ENCODE results near the gene MRPS11. TPM values are rescaled to one million over a fixed set of nuclear protein-coding genes. Genes with fewer than 3 reads are reported as not detected.

MRPS11 gene
- total and polyA plus RNA-seq, 2 experiments from 2014 or later: 28.5 to 67.8 TPM

GRCh38 chr15:88440021-88440420 is 27.5 kb upstream of the MRPS11 start:
- 76% methylated on average over 1 of the region's 1 CpG for WGBS (ENCODE audit: low lambda C conversion rate, missing lambda C conversion rate)
- Histone ChIP-seq H2AFZ (no peak overlapping the region), H3K79me2 (no peaks in the 10 kb centered on the region), H3K4me2 (no peak overlapping the region), H3K9me2 (replicated peaks; ENCODE audit: insufficient read depth) (no peaks in the 10 kb centered on the region), H3K36me3 (replicated peaks; ENCODE audit: insufficient read depth, low read depth) (no peaks in the 10 kb centered on the region), H4K20me1 (ENCODE audit: insufficient read depth, poor library complexity, severe bottlenecking) (no peaks in the 10 kb centered on the region), H3K27ac (no peak overlapping the region), H3K9me3 (ENCODE audit: low read depth) (no peaks in the 10 kb centered on the region), H3K27me3 (no peaks in the 10 kb centered on the region), H3K4me3 (no peak overlapping the region), H3K4me1 (ENCODE audit: insufficient read depth) (no peaks in the 10 kb centered on the region)
- no peak for DNase-seq (ENCODE audit: low spot score)
- TF ChIP-seq EZH2phosphoT487 (IDR thresholded peaks at IDR 0.05; ENCODE audit: low read depth, severe bottlenecking, unreplicated experiment) (no peak), EZH2 (IDR thresholded peaks at IDR 0.05; ENCODE audit: borderline replicate concordance) (no peak), CTCF (IDR thresholded peaks at IDR 0.05; ENCODE audit: poor library complexity) (no peak)

GRCh38 chr15:88441076-88441730 is 26.3 kb upstream of the MRPS11 start:
- TF ChIP-seq CTCF (IDR thresholded peaks at IDR 0.05; ENCODE audit: poor library complexity): no peak
- TF ChIP-seq EZH2phosphoT487 (IDR thresholded peaks at IDR 0.05; ENCODE audit: low read depth, severe bottlenecking, unreplicated experiment): no peak
- TF ChIP-seq EZH2 (IDR thresholded peaks at IDR 0.05; ENCODE audit: borderline replicate concordance): no peak
- no peak overlapping the region for H3K4me3 ChIP-seq
- H3K4me1 ChIP-seq (ENCODE audit: insufficient read depth): no peaks in the 10 kb centered on the region
- H3K36me3 ChIP-seq (replicated peaks; ENCODE audit: insufficient read depth, low read depth): no peaks in the 10 kb centered on the region
- no peak for DNase-seq (ENCODE audit: low spot score)
- H3K9me2 ChIP-seq (replicated peaks; ENCODE audit: insufficient read depth): no peaks in the 10 kb centered on the region
- H3K79me2 ChIP-seq: no peaks in the 10 kb centered on the region
- H2AFZ ChIP-seq: no peak overlapping the region
- no peak overlapping the region for H3K27ac ChIP-seq
- 73% methylated on average over 2 of the region's 2 CpGs for WGBS (ENCODE audit: low lambda C conversion rate, missing lambda C conversion rate)
- no peaks in the 10 kb centered on the region for H4K20me1 ChIP-seq (ENCODE audit: insufficient read depth, poor library complexity, severe bottlenecking)
- no peaks in the 10 kb centered on the region for H3K27me3 ChIP-seq
- no peaks in the 10 kb centered on the region for H3K9me3 ChIP-seq (ENCODE audit: low read depth)
- no peak overlapping the region for H3K4me2 ChIP-seq

GRCh38 chr15:88447206-88447605 is 20.3 kb upstream of the MRPS11 start:
- no peaks in the 10 kb centered on the region for H3K27me3 ChIP-seq
- H3K79me2 ChIP-seq: no peaks in the 10 kb centered on the region
- no peak overlapping the region for H3K27ac ChIP-seq
- H2AFZ ChIP-seq: no peak overlapping the region
- DNase-seq (ENCODE audit: low spot score): no peak
- no peak for TF ChIP-seq EZH2phosphoT487 (IDR thresholded peaks at IDR 0.05; ENCODE audit: low read depth, severe bottlenecking, unreplicated experiment)
- no peak for TF ChIP-seq CTCF (IDR thresholded peaks at IDR 0.05; ENCODE audit: poor library complexity)
- no peak for TF ChIP-seq EZH2 (IDR thresholded peaks at IDR 0.05; ENCODE audit: borderline replicate concordance)
- H3K4me2 ChIP-seq: no peak overlapping the region
- WGBS (ENCODE audit: low lambda C conversion rate, missing lambda C conversion rate): 90% methylated on average over 1 of the region's 1 CpG
- H3K9me2 ChIP-seq (replicated peaks; ENCODE audit: insufficient read depth): no peaks in the 10 kb centered on the region
- no peaks in the 10 kb centered on the region for H4K20me1 ChIP-seq (ENCODE audit: insufficient read depth, poor library complexity, severe bottlenecking)
- no peaks in the 10 kb centered on the region for H3K9me3 ChIP-seq (ENCODE audit: low read depth)
- H3K36me3 ChIP-seq (replicated peaks; ENCODE audit: insufficient read depth, low read depth): no peaks in the 10 kb centered on the region
- no peak overlapping the region for H3K4me3 ChIP-seq
- H3K4me1 ChIP-seq (ENCODE audit: insufficient read depth): no peaks in the 10 kb centered on the region
